ENCODE data around the gene HTR1D. TPM values are rescaled to one million over a fixed set of nuclear protein-coding genes. Genes with fewer than 3 reads are reported as not detected.

HTR1D gene
- total and polyA plus RNA-seq, 7 experiments from 2014 or later: not detected

DNA sequence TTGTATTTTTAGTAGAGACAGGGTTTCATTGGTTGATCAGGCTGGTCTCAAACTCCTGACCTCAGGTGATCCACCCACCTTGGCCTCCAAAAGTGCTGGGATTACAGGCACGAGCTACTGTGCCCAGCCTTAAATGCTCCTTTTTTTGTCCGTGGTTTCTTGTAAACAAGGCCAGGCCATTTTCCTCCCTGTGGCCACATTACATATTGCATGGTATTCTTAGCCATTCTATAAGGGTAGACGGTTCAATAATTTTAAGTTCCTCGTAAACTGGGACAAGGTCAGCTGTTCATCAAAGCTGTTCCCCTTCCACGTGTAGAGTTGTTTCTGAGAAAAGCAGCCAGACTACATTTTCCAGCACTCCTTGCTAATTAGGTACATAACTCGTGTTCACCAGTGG is 38.4 kb downstream of the HTR1D start:
- H3K27me3 Mint-ChIP-seq: peaks cover 0 to 38% (median 5%) of the 10 kb centered on the region in 5 donors
- H3K27ac ChIP-seq (ENCODE audit: low read depth, low read length): no peak overlapping the region
- no peak for ATAC-seq
- H3K9me3 ChIP-seq (ENCODE audit: control insufficient read depth in 2 of 3, low read length in 3 of 3): no peaks in the 10 kb centered on the region
- H3K27ac Mint-ChIP-seq: no peak overlapping the region
- peaks cover 0 to under 1% of the 10 kb centered on the region in 2 donors for H3K4me1 ChIP-seq (ENCODE audit: control insufficient read depth in 2 of 2, insufficient read depth in 2 of 2, low read length in 2 of 2)
- ChIA-PET POLR2A (interaction anchor here (1.4 kb wide), 1 partner anchor 72 kb away, joined by 3 read pairs; no protein-coding TSS in a partner anchor), CTCF (interaction anchor here (1.7 kb wide), 1 partner anchor 80 kb away, joined by 7 read pairs; no protein-coding TSS in a partner anchor)
- H3K36me3 Mint-ChIP-seq: peaks cover 0 to 5% (median 0%) of the 10 kb centered on the region in 5 donors
- H3K27me3 ChIP-seq (ENCODE audit: control insufficient read depth in 2 of 2, insufficient read depth in 2 of 2, low read length in 2 of 2): no peaks in the 10 kb centered on the region
- DNase-seq: no peak
- H3K4me1 Mint-ChIP-seq: peaks cover 0 to 20% (median 15%) of the 10 kb centered on the region in 7 donors
- H3K4me3 Mint-ChIP-seq: peak overlapping the region in 3 of 10 donors; percentile 21 to 70 (median 39)
- H3K9me3 Mint-ChIP-seq: peaks cover 0 to 6% (median 0%) of the 10 kb centered on the region in 11 donors
- intact Hi-C loops (cut with micrococcal nuclease): no loop called here
- H3K36me3 ChIP-seq (ENCODE audit: control insufficient read depth in 2 of 3, insufficient read depth in 3 of 3, low read length in 3 of 3): no peaks in the 10 kb centered on the region
- H3K4me3 ChIP-seq (ENCODE audit: low read length): no peak overlapping the region

- Histone ChIP-seq H3K36me3 (ENCODE audit: control insufficient read depth in 2 of 3, insufficient read depth in 3 of 3, low read length in 3 of 3) (no peaks in the 10 kb centered on the region), H3K27me3 (ENCODE audit: control insufficient read depth in 2 of 2, insufficient read depth in 2 of 2, low read length in 2 of 2) (no peaks in the 10 kb centered on the region), H3K27ac (ENCODE audit: low read depth, low read length) (no peak overlapping the region), H3K4me1 (ENCODE audit: control insufficient read depth in 2 of 2, insufficient read depth in 2 of 2, low read length in 2 of 2) (no peaks in the 10 kb centered on the region), H3K4me3 (ENCODE audit: low read length) (no peak overlapping the region), H3K9me3 (ENCODE audit: control insufficient read depth in 2 of 3, low read length in 3 of 3) (no peaks in the 10 kb centered on the region)
- H3K9me3 Mint-ChIP-seq: peaks cover 0 to 6% (median 0%) of the 10 kb centered on the region in 11 donors
- ChIA-PET POLR2A (interaction anchor here (0.9 to 1.4 kb wide), 2 partner anchors 66 to 72 kb away, joined by 3 read pairs; no protein-coding TSS in a partner anchor), CTCF (interaction anchor here (0.6 to 1.7 kb wide), 2 partner anchors 60 to 79 kb away, joined by 4 to 7 read pairs; no protein-coding TSS in a partner anchor)
- H3K27ac Mint-ChIP-seq: no peak overlapping the region
- ATAC-seq: no peak
- peaks cover 0 to 38% (median 5%) of the 10 kb centered on the region in 5 donors for H3K27me3 Mint-ChIP-seq
- peaks cover 0 to 5% (median 0%) of the 10 kb centered on the region in 5 donors for H3K36me3 Mint-ChIP-seq
- H3K4me3 Mint-ChIP-seq: peak overlapping the region in 9 of 10 donors; percentile 12 to 80 (median 71)
- no peak for DNase-seq
- peaks cover 0 to 20% (median 15%) of the 10 kb centered on the region in 7 donors for H3K4me1 Mint-ChIP-seq
- intact Hi-C loops (cut with micrococcal nuclease): no loop called here
Observed at GRCh38 chr1:23178414-23178813, 38.9 kb downstream of the HTR1D start.

DNA sequence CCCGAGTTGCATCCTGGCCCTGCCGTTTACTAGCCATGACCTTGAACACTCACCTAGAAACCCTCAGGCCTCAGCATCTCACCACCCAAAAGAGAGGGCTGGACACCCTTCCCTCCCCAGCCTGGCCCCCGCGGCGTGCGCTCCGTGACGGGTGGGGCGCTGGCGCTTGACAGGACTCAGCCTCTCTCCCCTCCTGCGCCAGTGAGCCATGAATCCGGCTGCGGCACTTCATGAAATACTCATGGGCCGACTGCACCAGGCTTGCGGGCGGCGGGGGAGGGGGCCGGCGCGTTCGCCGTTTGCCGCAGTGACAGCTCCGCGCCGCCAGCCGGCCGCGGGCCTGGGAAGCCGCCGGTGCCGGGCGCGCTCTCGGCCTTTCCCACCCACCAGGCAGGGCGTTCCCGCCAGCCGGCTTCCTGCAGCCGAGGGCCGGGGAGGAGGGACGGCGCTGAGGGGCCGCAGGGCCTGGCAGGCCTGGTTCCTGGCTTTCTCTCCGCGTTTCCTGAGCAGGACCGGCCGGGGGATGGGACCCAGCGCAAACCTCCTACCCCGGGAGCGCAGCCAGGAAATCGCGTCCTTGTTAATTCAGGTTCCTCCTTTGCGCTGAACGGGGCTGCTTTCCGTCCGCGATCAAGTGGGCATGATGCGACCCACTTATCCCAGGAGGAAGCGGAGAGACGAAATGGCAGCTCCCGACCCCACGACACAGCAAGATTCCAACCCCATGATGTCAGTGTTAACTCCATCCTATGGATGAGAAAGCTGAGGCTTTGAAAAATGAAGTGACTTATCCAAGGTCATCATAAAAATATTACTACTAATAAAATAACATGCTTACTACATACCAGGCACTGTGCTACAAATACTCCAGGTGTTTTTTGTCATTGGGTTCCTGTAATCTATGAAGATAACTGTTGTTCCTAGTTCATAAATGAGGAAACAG is 39.6 kb downstream of the HTR1D start:
- H3K4me1 ChIP-seq (ENCODE audit: control insufficient read depth in 2 of 2, insufficient read depth in 2 of 2, low read length in 2 of 2): no peaks in the 10 kb centered on the region
- ChIA-PET CTCF (interaction anchor here (0.6 to 1.7 kb wide), 2 partner anchors 60 to 79 kb away, joined by 4 to 7 read pairs; no protein-coding TSS in a partner anchor), POLR2A (interaction anchor here (0.9 to 1.4 kb wide), 2 partner anchors 65 to 71 kb away, joined by 3 read pairs; no protein-coding TSS in a partner anchor)
- H3K27ac ChIP-seq (ENCODE audit: low read depth, low read length): no peak overlapping the region
- no peaks in the 10 kb centered on the region for H3K36me3 ChIP-seq (ENCODE audit: control insufficient read depth in 2 of 3, insufficient read depth in 3 of 3, low read length in 3 of 3)
- H3K27me3 Mint-ChIP-seq: peaks cover 0 to 38% (median 5%) of the 10 kb centered on the region in 5 donors
- H3K9me3 ChIP-seq (ENCODE audit: control insufficient read depth in 2 of 3, low read length in 3 of 3): no peaks in the 10 kb centered on the region
- peak in 8 of 9 donors; percentile 12 to 68 (median 20) for DNase-seq
- no peaks in the 10 kb centered on the region for H3K27me3 ChIP-seq (ENCODE audit: control insufficient read depth in 2 of 2, insufficient read depth in 2 of 2, low read length in 2 of 2)
- H3K36me3 Mint-ChIP-seq: peaks cover 0 to 5% (median 0%) of the 10 kb centered on the region in 5 donors
- peak overlapping the region; percentile 35 for H3K4me3 ChIP-seq (ENCODE audit: low read length)
- intact Hi-C loops (cut with micrococcal nuclease): loop anchor here in 1 of 2 donors (1.0 kb wide), 1 partner anchor 9 kb away; the partner anchor contains the start of gene LUZP1
- H3K9me3 Mint-ChIP-seq: peaks cover 0 to 6% (median 0%) of the 10 kb centered on the region in 11 donors
- no peak overlapping the region for H3K27ac Mint-ChIP-seq
- peaks cover 0 to 20% (median 15%) of the 10 kb centered on the region in 7 donors for H3K4me1 Mint-ChIP-seq
- H3K4me3 Mint-ChIP-seq: peak overlapping the region; percentile 65 to 82 (median 72)
- peak; percentile 84 for ATAC-seq

GRCh38 chr1:23177031-23177430 is 40.3 kb downstream of the HTR1D start:
- DNase-seq: no peak
- H3K4me1 Mint-ChIP-seq: peaks cover 0 to 20% (median 15%) of the 10 kb centered on the region in 7 donors
- ATAC-seq: no peak
- Histone ChIP-seq H3K27ac (ENCODE audit: low read depth, low read length) (no peak overlapping the region), H3K27me3 (ENCODE audit: control insufficient read depth in 2 of 2, insufficient read depth in 2 of 2, low read length in 2 of 2) (no peaks in the 10 kb centered on the region), H3K4me1 (ENCODE audit: control insufficient read depth in 2 of 2, insufficient read depth in 2 of 2, low read length in 2 of 2) (no peaks in the 10 kb centered on the region), H3K9me3 (ENCODE audit: control insufficient read depth in 2 of 3, low read length in 3 of 3) (no peaks in the 10 kb centered on the region), H3K4me3 (ENCODE audit: low read length) (peak overlapping the region; percentile 35), H3K36me3 (ENCODE audit: control insufficient read depth in 2 of 3, insufficient read depth in 3 of 3, low read length in 3 of 3) (no peaks in the 10 kb centered on the region)
- H3K27ac Mint-ChIP-seq: no peak overlapping the region
- intact Hi-C loops (cut with micrococcal nuclease): loop anchor here in 1 of 2 donors (1.0 kb wide), 1 partner anchor 9 kb away; the partner anchor contains the start of gene LUZP1
- ChIA-PET CTCF (no interaction called here), POLR2A (no interaction called here)
- peaks cover 0 to 36% (median 5%) of the 10 kb centered on the region in 5 donors for H3K27me3 Mint-ChIP-seq
- H3K36me3 Mint-ChIP-seq: peaks cover 0 to 5% (median 0%) of the 10 kb centered on the region in 5 donors
- peak overlapping the region in 9 of 10 donors; percentile 65 to 82 (median 70) for H3K4me3 Mint-ChIP-seq
- peaks cover 0 to 6% (median 0%) of the 10 kb centered on the region in 11 donors for H3K9me3 Mint-ChIP-seq

DNA sequence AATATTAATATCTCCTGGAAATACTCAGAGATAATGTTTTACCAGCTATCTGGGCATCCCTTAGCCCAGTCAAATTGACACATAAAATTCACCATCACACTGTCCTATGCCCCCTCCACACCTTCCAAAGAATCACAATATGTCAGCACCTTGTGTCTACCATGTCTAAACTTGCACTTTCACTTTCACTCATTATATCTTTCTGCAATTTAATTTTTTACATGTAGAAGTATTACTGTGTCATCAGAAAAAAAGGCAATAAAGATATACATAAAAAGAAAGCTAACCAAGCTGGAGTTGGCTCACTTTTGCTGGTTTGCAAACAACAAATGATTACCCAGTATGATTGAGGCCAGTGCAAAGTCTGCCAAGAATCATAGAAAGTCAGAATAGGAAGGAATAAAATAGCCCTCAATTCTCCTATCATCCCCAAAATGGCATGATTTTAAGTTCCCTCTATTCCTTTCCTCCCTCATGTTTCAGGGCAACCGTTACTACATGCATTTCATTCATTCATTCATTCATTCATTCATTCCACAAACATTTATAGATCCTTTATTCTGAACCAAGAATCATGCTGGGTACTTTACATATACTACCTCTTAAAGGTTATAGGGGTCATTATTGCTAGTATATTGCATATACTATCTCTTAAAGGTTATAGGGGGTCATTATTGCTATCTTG is 42.7 kb downstream of the HTR1D start:
- H3K36me3 ChIP-seq (ENCODE audit: control insufficient read depth in 2 of 3, insufficient read depth in 3 of 3, low read length in 3 of 3): no peaks in the 10 kb centered on the region
- H3K4me1 Mint-ChIP-seq: peaks cover 6 to 26% (median 22%) of the 10 kb centered on the region in 7 donors
- no peak overlapping the region for H3K4me3 ChIP-seq (ENCODE audit: low read length)
- POLR2A ChIA-PET: no interaction called here
- no peak for DNase-seq
- peaks cover 0 to 31% (median 5%) of the 10 kb centered on the region in 5 donors for H3K27me3 Mint-ChIP-seq
- peak overlapping the region in 1 of 10 donors; percentile 2 for H3K4me3 Mint-ChIP-seq
- no peaks in the 10 kb centered on the region for H3K27me3 ChIP-seq (ENCODE audit: control insufficient read depth in 2 of 2, insufficient read depth in 2 of 2, low read length in 2 of 2)
- intact Hi-C loops (cut with micrococcal nuclease): no loop called here
- peaks cover 0 to 2% of the 10 kb centered on the region in 2 donors for H3K4me1 ChIP-seq (ENCODE audit: control insufficient read depth in 2 of 2, insufficient read depth in 2 of 2, low read length in 2 of 2)
- H3K9me3 Mint-ChIP-seq: peaks cover 0 to 6% (median 0%) of the 10 kb centered on the region in 11 donors
- peaks cover 0 to 5% (median 0%) of the 10 kb centered on the region in 5 donors for H3K36me3 Mint-ChIP-seq
- CTCF ChIA-PET: interaction anchor here (0.6 to 2.1 kb wide), 4 partner anchors 10 to 805 kb away, joined by 3 to 16 read pairs (median 6); no protein-coding TSS in a partner anchor
- H3K27ac ChIP-seq (ENCODE audit: low read depth, low read length): no peak overlapping the region
- no peaks in the 10 kb centered on the region for H3K9me3 ChIP-seq (ENCODE audit: control insufficient read depth in 2 of 3, low read length in 3 of 3)
- ATAC-seq: no peak
- peak overlapping the region in 2 of 9 donors; percentile 43 to 50 for H3K27ac Mint-ChIP-seq
